GM21619 (cell line): Measurements from ENCODE around the gene SPIRE1.
"Not testable (repeated sequence)": the region's sequence is repeated elsewhere in the genome, so short reads cannot be mapped to it uniquely, and the experiment has no call there.

Source experiments
- ATAC-seq: cut with Tn5 transposase; IDR thresholded peaks from one replicate; pipeline ENCODE4 v1.9.1; 2021; ENCODE audit not compliant: unreplicated experiment

The SPIRE1 gene

DNA sequence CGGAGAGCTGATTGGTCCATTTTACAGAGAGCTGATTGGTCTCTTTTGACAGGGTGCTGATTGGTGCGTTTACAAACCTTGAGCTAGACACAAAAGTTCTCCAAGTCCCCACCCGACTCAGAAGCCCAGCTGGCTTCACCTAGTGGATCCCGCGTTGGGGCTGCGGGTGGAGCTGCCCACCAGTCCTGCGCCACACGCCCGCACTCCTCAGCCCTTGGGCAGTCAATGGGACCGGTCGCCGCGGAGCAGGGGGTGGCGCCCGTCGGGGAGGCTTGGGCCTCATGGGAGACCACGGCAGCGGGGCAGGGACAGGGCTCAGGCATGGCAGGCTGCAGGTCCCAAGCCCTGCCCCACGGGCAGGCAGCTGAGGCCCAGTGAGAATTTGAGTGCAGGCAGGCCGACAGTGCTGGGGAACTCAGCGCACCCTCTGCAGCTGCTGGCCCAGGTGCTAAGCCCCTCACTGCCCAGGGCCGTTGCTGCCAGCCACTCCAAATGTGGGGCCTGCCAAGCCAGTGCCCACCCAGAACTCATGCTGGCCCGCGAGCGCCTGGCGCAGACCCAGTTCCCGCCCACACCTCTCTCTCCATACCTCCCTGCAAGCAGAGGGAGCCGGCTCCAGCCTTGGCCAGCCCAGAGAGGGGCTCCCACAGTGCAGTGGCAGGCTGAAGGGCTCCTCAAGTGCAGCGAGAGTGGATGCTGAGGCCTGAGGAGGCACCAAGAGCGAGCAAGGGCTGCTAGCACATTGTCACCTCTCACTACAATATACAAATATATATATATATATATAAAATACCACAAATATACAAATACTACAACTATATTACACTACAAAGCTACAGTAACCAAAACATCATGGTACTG is 100.7 kb downstream of the SPIRE1 start:
- ATAC-seq: no peak

DNA sequence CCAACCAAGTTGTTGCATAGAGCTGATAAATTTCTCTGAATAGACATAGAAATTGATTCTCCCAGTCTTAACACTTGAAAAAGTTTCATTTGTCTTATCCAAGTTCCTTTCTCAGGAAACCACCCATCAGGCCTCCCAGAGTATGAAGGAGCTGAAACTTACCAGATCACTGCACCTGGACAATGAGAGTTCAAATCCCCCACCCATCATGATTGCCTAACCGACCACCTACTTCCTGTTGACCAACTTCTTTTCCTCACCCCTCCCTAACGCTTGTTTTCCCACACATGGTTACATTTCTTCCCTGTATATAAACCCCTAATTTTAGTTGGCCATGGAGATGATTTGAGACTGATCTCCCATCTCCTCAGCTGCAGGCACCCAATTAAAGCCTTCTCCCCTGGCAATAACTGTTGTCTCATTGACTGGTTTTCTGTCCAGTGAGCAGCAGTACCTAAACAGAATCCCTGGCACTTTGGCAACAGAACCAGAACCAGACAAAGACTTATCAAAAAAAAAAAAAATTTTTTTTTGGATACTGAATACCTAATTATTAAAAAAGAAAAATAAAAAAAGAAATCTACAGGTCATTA is 103.0 kb downstream of the SPIRE1 start:
- ATAC-seq: no peak

DNA sequence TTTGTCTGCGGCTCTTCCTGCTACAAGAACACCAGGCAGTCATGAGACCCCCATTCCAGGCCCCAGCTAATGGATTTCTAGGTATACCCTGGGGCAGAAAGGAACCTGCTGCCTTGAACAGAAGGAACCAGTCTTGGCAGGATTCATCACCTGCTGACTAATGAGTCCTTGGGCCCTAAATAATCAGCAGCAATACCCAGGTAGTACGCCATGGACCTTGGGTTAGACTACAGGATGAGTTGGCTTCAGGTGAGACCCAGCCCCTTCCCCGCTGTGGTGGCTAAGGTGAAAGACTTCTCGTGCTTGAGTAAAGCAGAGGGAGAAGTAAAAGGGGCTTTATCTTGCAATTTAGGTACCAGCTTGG is 105.0 kb downstream of the SPIRE1 start:
- ATAC-seq: no peak

DNA sequence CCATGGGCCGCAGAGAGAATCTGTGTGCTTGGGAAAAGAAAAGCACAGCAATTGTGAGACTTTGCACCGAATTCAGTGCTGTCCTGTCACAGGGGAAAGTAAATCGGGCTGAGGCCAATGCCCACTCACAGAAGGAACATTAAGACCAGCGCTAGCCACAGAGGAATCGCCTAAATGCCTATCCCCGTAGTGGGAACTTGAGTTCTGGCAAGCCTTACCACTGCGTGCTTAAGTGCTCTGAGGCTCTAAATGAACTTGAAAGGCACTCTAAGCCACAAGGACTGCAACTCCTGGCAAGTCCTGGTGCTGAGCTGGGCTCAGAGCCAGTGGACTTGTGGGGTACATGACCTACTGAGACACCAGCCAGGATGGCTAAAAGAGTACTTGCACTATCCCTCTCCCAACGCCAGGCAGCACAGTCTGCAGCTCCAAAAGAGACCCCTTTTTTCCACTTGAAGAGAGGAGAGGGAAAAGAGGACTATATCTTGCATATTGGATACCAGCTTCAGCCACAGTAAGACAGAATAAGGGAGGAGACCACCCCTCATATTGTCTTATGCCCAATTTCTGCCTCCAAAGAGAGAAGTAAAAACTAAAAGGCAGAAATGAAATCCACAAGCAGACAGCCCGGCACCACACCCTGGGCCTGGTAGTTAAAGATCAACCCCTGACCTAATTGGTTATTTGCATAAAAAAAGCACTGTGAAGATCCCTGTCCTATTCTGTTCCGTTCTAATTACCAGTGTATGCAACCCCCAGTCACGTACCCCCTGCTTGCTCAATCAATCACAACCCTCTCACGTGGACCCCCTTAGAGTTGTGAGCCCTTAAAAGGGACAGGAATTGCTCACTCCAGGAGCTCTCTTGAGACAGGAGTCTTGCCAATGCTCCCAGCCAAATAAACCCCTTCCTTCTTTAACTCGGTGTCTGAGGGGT is 105.7 kb downstream of the SPIRE1 start:
- not testable (repeated sequence) for ATAC-seq

DNA sequence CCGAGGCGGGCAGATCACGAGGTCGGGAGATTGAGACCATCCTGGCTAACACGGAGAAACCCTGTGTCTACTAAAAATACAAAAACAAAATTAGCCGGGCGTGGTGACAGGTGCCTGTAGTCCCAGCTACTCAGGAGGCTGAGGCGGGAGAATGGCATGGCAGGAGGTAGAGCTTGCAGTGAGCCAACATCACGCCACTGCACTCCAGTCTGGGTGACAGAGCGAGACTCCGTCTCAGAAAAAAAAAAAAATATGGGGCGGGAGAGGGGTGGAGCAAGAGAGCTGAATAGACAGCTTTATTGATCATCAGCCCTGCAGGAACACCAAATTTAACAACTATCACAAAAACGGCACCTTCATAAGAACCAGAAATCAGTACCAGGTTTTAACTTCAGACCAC is 106.4 kb downstream of the SPIRE1 start:
- ATAC-seq: not testable (repeated sequence)

DNA sequence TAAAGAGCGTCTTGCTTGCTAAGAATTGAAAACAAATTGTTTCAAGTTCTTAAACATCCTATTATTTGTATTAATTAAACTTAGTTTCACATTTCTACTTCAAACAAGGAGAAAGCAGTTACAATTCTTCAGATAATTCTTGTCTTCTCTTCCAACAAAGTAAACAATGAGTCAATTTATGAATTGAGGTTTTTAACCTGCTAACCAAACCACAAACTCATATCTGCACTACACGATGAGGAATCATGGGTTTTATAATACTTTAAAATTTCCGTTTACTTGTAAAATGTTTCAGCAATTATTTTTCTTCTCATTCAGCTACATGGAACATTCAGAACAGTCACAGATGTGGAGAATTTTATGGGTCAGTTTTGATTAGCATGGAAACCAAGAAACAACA is 114.2 kb downstream of the SPIRE1 start:
- no peak for ATAC-seq

DNA sequence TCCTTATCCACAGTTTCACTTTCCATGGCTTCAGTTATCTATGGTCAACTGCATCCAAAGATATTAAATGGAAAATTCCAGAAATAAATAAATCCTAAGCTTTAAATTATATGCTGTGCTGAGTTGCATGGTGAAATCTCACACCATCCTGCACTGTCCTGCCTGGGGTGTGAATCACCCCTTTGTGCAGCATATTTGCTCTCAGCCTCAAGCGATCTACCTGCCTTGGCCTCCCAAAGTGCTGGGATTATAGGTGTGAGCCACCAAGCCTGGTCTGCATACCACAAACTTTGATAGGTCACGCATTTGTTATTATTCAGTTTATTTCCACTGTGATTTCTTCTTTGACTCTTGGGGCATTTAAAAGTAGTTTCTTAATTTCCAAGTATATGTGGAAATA is 117.2 kb downstream of the SPIRE1 start:
- ATAC-seq: no peak

DNA sequence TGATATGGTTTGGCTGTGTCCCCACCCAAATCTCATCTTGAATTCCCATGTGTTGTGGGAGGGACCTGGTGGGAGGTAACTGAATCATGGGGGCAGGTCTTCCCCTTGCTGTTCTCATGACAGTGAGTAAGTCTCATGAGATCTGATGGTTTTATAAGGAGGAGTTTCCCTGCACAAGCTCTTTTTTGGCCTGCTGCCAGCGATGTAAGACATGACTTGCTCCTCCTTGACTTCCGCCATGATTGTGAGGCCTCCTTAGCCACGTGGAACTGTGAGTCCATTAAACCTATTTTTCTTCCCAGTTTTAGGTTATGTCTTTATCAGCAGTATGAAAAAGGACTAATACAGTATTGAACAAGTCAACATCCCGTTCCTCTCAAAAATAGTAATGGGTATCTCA is 118.7 kb downstream of the SPIRE1 start:
- not testable (repeated sequence) for ATAC-seq

DNA sequence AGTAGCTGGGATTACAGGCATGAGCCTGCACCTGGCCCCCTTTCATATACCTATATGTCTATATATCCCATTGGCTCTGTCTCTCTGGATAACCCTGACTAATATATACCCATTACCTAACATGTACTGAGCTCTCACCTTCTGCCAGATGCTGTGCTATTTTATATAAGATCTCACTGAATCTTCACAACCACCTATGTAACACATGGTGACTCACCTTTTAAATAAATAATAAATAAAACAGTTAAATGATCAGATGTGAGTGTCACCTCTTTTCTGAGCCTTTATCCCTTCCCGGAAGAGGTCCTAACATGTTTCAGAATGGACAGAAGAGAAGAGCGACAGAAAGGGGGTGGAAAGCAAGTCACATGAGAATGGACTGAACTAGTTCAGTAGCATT is 123.1 kb downstream of the SPIRE1 start:
- no peak for ATAC-seq

DNA sequence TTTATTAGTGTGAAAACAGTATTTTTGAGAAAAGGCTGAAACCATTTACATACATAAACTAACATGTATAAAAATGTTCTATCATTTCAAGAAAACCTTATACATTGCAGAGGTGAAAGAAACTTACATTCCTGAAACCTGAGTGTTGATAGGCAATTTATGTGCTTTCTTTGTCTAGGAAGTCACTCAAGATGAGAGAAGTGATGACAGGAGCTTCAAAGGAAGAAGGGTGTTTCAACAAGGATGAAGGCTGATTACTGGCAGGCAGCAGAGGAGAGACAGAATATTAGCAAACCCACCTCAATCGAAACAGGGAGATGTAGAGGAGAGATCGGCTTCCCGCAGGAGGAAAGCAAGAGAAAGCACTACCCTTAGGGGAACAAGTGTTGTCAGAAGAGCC is 125.2 kb downstream of the SPIRE1 start:
- ATAC-seq: no peak

DNA sequence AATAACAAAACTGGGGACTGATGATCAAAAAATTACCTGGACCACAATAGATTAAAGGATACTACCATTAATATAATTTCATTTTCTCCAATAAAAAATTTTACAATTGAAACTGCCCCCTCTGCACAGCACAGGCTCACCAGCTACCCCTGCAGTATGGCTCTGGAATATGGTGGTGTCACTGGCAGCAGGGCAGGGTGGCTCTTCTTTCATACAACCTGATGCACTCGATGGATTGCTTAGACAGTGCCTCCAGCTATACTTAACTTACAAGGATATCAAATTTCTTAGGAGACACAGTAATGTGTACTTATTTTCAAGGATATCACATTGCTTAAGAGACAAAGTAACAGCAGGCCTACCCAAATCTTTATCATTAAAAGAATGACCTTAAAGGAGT is 126.2 kb downstream of the SPIRE1 start:
- no peak for ATAC-seq

DNA sequence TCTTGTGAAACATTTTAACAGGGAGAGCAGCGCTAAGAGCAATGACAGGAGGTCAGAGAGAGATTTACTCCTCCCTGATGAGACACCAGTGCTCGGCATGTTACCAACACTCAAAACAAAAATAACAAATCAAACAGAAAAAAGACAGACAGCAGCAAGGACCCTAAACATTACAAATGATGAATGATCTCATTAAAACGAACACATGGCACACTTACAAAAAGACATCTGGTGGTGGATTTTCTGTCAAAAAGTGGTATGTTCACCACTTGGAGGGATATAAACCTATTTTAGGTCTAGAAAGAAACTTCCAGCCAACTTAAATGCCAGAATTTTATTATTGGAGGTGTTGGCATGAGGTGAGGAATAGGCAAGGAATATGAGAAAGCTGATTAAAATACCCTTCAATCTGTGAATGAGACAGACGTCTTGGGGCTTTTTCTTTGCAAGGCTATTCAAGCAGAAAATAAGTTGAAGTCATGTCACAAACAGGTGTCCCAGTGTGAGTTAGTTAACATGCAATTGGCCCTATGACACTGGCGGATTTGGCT is 137.4 kb downstream of the SPIRE1 start:
- ATAC-seq: no peak

DNA sequence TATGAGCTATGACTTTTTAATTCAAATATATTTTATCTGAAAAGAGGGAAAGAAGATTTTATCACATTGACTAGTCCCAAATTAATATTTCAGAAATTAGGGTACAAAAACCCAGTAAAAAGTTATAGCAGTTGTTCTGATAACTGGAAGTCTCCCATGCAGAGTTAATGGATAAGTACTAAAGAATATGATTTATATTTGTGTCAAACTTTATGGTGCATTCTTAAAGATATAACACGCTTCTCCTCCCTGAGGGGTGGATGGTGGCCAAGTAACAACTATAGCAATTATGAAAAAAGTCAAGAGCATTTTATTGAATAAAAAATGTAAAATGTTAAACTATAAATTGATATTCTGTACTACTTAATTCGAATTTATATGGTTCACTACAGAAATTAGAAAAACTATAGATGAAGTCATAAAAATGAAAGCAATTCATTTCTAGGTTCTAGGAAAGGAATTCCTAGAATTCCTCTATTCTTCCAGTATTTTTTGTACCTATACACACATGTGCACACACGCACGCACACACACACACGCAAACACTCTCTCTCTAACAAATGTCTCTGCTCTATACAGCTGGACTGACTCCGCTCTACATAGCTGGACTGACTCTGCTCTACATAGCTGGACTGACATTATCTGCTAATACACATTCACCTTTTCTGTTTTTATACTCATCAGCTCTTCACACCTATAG is 138.9 kb downstream of the SPIRE1 start:
- no peak for ATAC-seq

DNA sequence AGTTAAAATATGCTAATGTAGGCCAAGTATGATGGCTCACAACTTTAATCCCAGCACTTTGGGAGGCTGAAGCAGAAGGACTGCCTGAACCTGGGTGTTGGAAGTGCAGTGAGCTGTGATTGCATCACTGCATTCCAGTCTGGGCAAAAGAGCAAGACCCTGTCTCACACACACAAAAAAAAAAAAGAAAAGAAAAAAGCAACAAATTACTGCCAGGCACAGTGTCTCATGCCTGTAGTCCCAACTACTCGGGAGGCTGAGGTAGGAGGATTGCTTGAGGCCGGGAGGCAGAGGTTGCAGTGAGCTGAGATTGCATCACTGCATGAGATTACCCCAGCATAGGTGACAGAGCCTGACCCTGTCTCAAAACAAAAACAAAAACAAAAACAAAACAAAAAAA is 139.6 kb downstream of the SPIRE1 start:
- no peak for ATAC-seq

DNA sequence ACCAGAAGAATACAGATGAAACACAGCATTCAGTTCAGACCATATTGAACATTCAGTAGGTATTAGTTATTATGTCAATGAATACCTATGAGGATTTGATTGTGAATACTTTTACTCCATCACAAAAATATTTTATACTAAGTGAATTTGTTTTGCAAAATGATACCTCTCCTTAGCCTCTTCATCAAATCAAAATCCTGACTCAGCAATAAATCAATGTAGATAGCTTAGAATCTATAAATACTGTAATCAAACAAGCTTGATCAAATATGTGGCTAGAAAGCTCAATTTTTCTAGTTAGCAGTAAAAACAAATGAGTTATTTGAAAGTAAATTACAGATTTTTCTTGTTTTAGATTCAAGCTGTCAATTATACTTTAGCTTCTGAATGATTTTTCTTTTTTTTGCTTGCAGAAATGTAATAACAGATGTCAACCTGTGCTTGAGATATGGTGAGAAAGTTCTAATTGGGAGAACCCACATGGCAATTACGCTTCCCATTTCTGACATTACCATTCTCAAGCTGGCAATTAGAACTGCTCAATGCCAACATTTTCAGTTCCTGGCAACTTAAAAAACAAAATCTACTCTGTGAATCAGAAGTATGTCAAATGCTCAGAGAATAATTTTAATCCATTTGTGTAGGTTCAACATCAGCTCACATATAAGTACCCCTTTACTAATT is 140.6 kb downstream of the SPIRE1 start:
- no peak for ATAC-seq

DNA sequence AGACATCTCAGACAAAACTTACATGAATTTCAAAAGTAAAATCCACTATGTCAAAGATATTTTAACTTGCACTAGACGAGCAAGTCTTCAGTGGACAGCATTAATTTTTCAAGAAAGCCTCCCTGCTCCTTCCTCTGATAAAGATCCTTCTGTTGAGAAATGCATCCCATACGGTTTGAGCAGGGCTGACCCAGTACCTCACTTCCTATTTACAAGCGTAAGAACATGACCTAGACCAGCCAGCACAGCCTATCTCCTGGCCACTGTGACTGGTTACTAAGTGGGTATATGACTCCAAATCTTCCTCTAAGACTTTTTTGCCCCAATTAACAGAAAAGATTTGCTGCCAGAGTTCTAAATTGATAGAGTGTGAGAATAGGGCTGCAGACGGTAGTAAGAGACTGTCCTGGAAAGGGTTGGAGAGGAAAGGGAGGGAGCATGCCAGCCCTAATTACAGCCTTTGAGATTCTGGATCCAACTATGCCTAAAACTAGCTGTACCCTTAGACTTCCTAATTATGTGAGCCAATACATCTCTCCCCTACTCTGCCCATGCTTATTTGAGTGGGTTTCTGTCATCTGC is 141.8 kb downstream of the SPIRE1 start:
- ATAC-seq: no peak

DNA sequence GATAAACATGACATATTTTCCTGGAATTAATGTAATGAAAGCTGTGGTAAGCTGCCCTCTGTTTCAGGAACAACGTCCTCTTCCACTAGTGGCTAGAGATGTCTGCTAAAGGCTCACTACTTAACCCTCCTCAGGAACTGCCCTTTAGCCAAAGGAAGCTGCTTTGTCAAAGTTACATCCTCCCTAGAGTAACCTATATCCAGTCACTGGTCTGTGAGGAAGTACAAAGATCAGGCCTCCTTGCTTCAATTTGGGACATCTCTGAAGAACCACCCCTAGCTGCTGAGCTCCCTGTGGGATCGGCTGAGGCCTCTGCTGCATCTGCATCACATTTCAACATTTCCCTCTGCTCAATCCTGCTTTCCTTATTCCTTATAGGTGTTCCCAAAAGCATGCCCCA is 142.4 kb downstream of the SPIRE1 start:
- no peak for ATAC-seq

DNA sequence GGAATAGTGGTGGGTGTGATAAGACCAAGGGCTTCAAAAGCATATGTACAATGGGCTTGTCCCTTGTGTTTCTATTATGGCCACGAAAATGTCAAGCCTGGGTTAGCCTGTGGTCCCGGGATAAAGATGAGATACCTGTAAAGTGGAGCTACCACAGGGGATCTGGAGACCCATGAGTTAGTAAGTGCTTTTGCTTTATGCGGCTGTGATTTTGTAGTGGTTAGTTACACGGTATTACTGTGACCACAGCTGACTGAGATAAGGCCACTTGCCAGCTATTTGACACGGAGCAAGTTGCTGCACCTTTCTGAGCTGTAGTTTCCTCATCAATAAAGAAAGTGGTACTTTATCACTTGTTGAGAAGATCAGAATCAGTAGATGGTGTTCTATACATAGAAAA is 150.9 kb downstream of the SPIRE1 start:
- ATAC-seq: no peak

DNA sequence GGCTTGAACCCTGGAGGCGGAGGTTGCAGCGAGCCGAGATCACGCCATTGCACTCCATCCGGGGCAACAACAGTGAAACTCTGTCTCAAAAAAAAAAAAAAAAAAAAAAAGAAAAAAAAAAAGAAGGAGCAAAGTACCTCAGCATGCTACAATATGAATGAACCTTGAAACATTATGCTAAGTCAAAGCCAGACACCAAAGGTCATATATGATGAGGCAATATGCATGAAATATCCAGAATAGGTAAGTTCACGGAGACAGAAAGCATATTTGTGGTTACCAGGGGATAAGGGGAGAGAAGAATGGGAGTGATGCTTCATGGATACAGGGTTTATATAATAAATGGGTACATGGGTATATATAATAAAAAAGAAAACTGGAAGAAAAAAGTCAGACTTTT is 156.9 kb downstream of the SPIRE1 start:
- no peak for ATAC-seq

DNA sequence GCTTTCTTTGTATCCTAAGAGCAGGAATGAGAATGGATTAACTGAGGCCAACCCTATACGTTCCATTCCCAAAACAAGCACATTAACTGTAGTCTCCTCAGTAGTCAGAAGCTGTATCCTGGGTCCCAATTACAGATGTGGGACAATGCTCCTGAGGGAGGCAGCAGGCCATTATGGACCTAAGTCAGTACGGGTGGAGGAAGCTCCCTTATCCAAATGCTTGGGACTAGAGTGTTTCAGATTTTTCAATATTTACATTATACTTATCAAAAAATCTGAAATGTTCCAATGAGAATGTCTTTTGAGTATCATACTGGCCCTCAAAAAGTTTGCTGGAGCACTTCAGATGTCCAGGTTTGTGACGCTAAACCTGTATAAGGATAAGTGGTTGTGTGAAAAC is 160.1 kb downstream of the SPIRE1 start:
- no peak for ATAC-seq
